Endothelial cell of umbilical vein (primary cell): ENCODE measurements around the gene FOXRED2. TPM values are rescaled to one million over a fixed set of nuclear protein-coding genes. Genes with fewer than 3 reads are reported as not detected.

Source experiments
- BruUV-seq: library from RNA; stranded (reverse); fragments of 400-500 nt; replicated peaks from 2 replicates; lab custom pipeline; 2021; lab: Mats Ljungman, UMichigan
- CTCF ChIA-PET: fragments of 300-600, 350-600 bp; sonication (Branson Sonifier 250); formaldehyde crosslinking; loops from one replicate; lab custom pipeline; 2021; ENCODE audit warnings: antibody characterized with exemption, inconsistent platforms; lab: Charles Lee
- POLR2A ChIA-PET: fragments of 300-600, 350-600 bp; sonication (Branson Sonifier 250); formaldehyde crosslinking; loops from one replicate; lab custom pipeline; 2021; ENCODE audit warnings: antibody characterized with exemption, inconsistent platforms; lab: Charles Lee
- DNase-seq: peaks from one replicate; pipeline ENCODE4 v3.0.0-alpha.2; 2011; ENCODE audit warnings: low read depth, low spot score
- FAIRE-seq: peaks from 2 replicates; lab custom pipeline; 2011; peaks lifted over from hg19 to GRCh38; lab: Jason Lieb, UNC
- H2AFZ ChIP-seq: 2 replicates; pipeline ENCODE4 v1.6.0; 2012; ENCODE audit warnings: low read depth, low read length, control low read depth, inconsistent platforms
- H3K27ac ChIP-seq: 2 replicates; pipeline ENCODE4 v1.5.1; 2011; ENCODE audit warnings: low read depth, mild to moderate bottlenecking, control low read depth, low read length, moderate library complexity; ENCODE audit not compliant: insufficient read depth
- H3K27me3 ChIP-seq, 2 experiments: 2 replicates each; pipeline versions ENCODE4 v1.6.0 to v1.6.1; 2011; ENCODE audit warnings: low read length in 2 of 2, mixed read lengths in 1 of 2; ENCODE audit not compliant: control insufficient read depth in 2 of 2, insufficient read depth in 2 of 2
- H3K36me3 ChIP-seq, 2 experiments: 2 replicates in 1 of 2; 3 replicates in 1 of 2; pipeline ENCODE4 v1.5.1; 2011; ENCODE audit warnings: low read length in 2 of 2, mild to moderate bottlenecking in 1 of 2, moderate library complexity in 1 of 2; ENCODE audit not compliant: control insufficient read depth in 2 of 2, insufficient read depth in 2 of 2; ENCODE audit errors: extremely low read depth in 1 of 2
- H3K4me1 ChIP-seq: 3 replicates; pipeline ENCODE4 v1.5.1; 2011; ENCODE audit warnings: mild to moderate bottlenecking, low read length; ENCODE audit not compliant: control insufficient read depth, insufficient read depth; ENCODE audit errors: extremely low read depth
- H3K4me2 ChIP-seq: 2 replicates; pipeline ENCODE4 v1.6.1; 2011; ENCODE audit warnings: low read length, control low read depth, mixed read lengths; ENCODE audit not compliant: insufficient read depth
- H3K4me3 ChIP-seq, 3 experiments: fragments of 200-600 bp in 1 of 3; sonication (generic), shearing (Covaris generic) in 1 of 3; replicated peaks in 1 of 3; 2 replicates each; pipeline ENCODE4 v1.5.1; 2011 to 2016; ENCODE audit warnings: control low read depth in 3 of 3, low read length in 3 of 3, mild to moderate bottlenecking in 2 of 3, inconsistent platforms in 1 of 3, low read depth in 1 of 3, moderate library complexity in 1 of 3; ENCODE audit not compliant: insufficient read depth in 1 of 3
- H3K79me2 ChIP-seq: 2 replicates; pipeline ENCODE4 v1.6.0; 2012; ENCODE audit warnings: low read length, inconsistent platforms; ENCODE audit not compliant: control insufficient read depth, insufficient read depth
- H3K9ac ChIP-seq: replicated peaks from 2 replicates; pipeline ENCODE3; 2011; ENCODE audit warnings: low read length, control low read depth; ENCODE audit not compliant: insufficient read depth; ENCODE audit errors: extremely low read depth
- H3K9me1 ChIP-seq: replicated peaks from 3 replicates; pipeline ENCODE4 v1.6.0; 2011; ENCODE audit warnings: mild to moderate bottlenecking, low read length; ENCODE audit not compliant: control insufficient read depth, insufficient read depth; ENCODE audit errors: extremely low read depth
- H3K9me3 ChIP-seq: replicated peaks from 2 replicates; pipeline ENCODE4 v1.5.1; 2012; ENCODE audit warnings: low read length, inconsistent platforms; ENCODE audit not compliant: control insufficient read depth, insufficient read depth
- H4K20me1 ChIP-seq: replicated peaks from 2 replicates; pipeline ENCODE3; 2011; ENCODE audit warnings: mild to moderate bottlenecking, low read length; ENCODE audit not compliant: control insufficient read depth, insufficient read depth; ENCODE audit errors: extremely low read depth
- EZH2 ChIP-seq: IDR thresholded peaks from 2 replicates; pipeline ENCODE4 v1.6.1; 2012; ENCODE audit warnings: borderline replicate concordance, low read depth, mild to moderate bottlenecking, moderate library complexity, low read length, inconsistent platforms; ENCODE audit not compliant: severe bottlenecking
- FOS ChIP-seq: IDR thresholded peaks from 2 replicates; pipeline ENCODE4 v1.6.1; 2011; ENCODE audit warnings: mild to moderate bottlenecking, low read length, moderate library complexity, borderline replicate concordance; ENCODE audit not compliant: insufficient read depth
- GATA2 ChIP-seq: IDR thresholded peaks from 2 replicates; pipeline ENCODE4 v1.7.0; 2011; ENCODE audit warnings: low read depth, mild to moderate bottlenecking, moderate library complexity, mixed read lengths, low read length; ENCODE audit not compliant: insufficient read length, insufficient read depth
- JUN ChIP-seq: IDR thresholded peaks from 2 replicates; pipeline ENCODE4 v1.6.1; 2011; ENCODE audit warnings: borderline replicate concordance, low read depth; ENCODE audit not compliant: insufficient read length, insufficient read depth
- MAX ChIP-seq: IDR thresholded peaks from 2 replicates; pipeline ENCODE4 v1.6.1; 2011; ENCODE audit not compliant: insufficient read depth, insufficient read length
- MYC ChIP-seq: IDR thresholded peaks from one replicate; pipeline ENCODE4 v1.6.1; 2011; ENCODE audit warnings: mild to moderate bottlenecking, low read depth, low read length
- POLR2A ChIP-seq: IDR thresholded peaks from 2 replicates; pipeline ENCODE4 v1.6.1; 2012; ENCODE audit warnings: low read depth, mild to moderate bottlenecking, control low read depth, low read length
- POLR2AphosphoS5 ChIP-seq: IDR thresholded peaks from 2 replicates; pipeline ENCODE4 v1.6.1; 2012; ENCODE audit warnings: low read depth, mild to moderate bottlenecking, control low read depth, low read length, moderate library complexity; ENCODE audit not compliant: insufficient read depth
- dilution Hi-C: fragments of 300-500 bp; cut with MboI; formaldehyde crosslinking; loops from one replicate; pipeline ENCODE4 v1.15.0; 2019; ENCODE audit warnings: low sequenced_read_pairs; ENCODE audit not compliant: extremely low pct_ligation_motif_present
- intact Hi-C: fragments of 100-400 bp; cut with micrococcal nuclease; formaldehyde crosslinking; loops from one replicate; pipeline ENCODE4 v1.10.0; 2022
- polyA plus RNA-seq, 4 experiments: library from polyadenylated mRNA; depleted of rRNA in 3 of 4; stranded (reverse) in 3 of 4; unstranded in 1 of 4; fragments of >200 nt; gene quantifications; 2 replicates each; pipeline versions ENCODE4 v1.2.1 to v1.2.3, GENCODE V29; 2011 to 2012; ENCODE audit warnings: missing spikeins in 1 of 4
- total RNA-seq: library from RNA; stranded (reverse); gene quantifications from 2 replicates; pipeline ENCODE4 v1.2.3, GENCODE V29; 2021
- TF ChIP-seq, protein P1 (sequence below), 2 donors: IDR thresholded peaks; 1 replicate in 1 of 2; 2 replicates in 1 of 2; pipeline ENCODE4 v1.5.1; 2011; ENCODE audit warnings: low read length in 2 of 2, mild to moderate bottlenecking in 2 of 2, moderate library complexity in 2 of 2, control low read depth in 1 of 2, inconsistent platforms in 1 of 2, low read depth in 1 of 2; ENCODE audit not compliant: insufficient read depth in 1 of 2; ENCODE audit errors: extremely low read depth in 1 of 2

Gene FOXRED2
- total and polyA plus RNA-seq, 2 donors (not counting 3 experiments of a cell fraction or from before 2014, with no cell fraction given), result 8.4 to 20.4 TPM

- no TSS peak for BruUV-seq
- Histone ChIP-seq H3K79me2 (no peaks in the 10 kb centered on the region), H3K4me1 (peaks cover 6% of the 10 kb centered on the region), H3K27me3 (peaks cover 4 to 7% of the 10 kb centered on the region in 2 experiments), H2AFZ (no peak overlapping the region), H3K4me2 (no peak overlapping the region), H3K9me1 (no peaks in the 10 kb centered on the region), H3K36me3 (no peaks in the 10 kb centered on the region), H4K20me1 (no peaks in the 10 kb centered on the region), H3K9me3 (no peaks in the 10 kb centered on the region), H3K4me3 (no peak overlapping the region), H3K9ac (no peak overlapping the region), H3K27ac (no peak overlapping the region)
- POLR2A ChIA-PET, result no interaction called here
- DNase-seq (no peak), FAIRE-seq (no peak)
- CTCF ChIA-PET, result interaction anchor here (0.8 to 2.8 kb wide), 5 partner anchors 19 to 475 kb away, joined by 3 to 13 read pairs (median 4); no protein-coding TSS in a partner anchor
- no peak for TF ChIP-seq MAX
- no peak for TF ChIP-seq EZH2
- no peak for TF ChIP-seq POLR2AphosphoS5
- no peak for TF ChIP-seq JUN
- intact Hi-C loops (no loop called here), dilution Hi-C loops (no loop called here)
Measured at GRCh38 chr22:36550701-36551495, 44.1 kb upstream of the FOXRED2 start.

DNA sequence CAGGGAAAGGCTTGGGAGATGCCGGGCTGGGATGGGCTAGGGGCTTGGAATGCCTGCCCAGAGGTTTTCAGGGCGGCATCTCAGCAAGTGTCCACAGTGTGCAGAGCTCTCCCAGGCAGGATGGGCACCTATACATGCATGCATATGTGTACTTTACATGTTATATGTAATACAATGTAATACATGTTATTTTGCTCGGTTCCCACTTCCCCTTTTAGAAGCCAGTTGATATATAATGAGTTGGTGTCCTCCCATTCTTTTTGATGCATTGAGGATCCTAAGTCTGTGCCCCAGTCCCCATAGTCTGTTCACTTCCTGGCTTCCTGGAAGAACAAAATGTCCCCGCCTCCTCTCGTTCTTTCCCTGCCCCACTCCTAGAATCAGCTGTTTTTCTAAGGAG, 42.2 kb upstream of the FOXRED2 start:
- Histone ChIP-seq H4K20me1 (no peaks in the 10 kb centered on the region), H3K9me1 (no peaks in the 10 kb centered on the region), H3K4me2 (no peak overlapping the region), H3K9me3 (no peaks in the 10 kb centered on the region), H3K79me2 (no peaks in the 10 kb centered on the region), H3K4me1 (peaks cover 15% of the 10 kb centered on the region), H3K27ac (no peak overlapping the region), H3K27me3 (peaks cover 4 to 5% of the 10 kb centered on the region in 2 experiments), H3K36me3 (no peaks in the 10 kb centered on the region), H3K4me3 (no peak overlapping the region), H2AFZ (no peak overlapping the region), H3K9ac (no peak overlapping the region)
- dilution Hi-C loops (no loop called here), intact Hi-C loops (no loop called here)
- BruUV-seq, result no TSS peak
- CTCF ChIA-PET, result interaction anchor here (0.6 to 6.0 kb wide), 2 partner anchors 261 to 308 kb away, joined by 3 to 116 read pairs; no protein-coding TSS in a partner anchor
- no peak for DNase-seq
- POLR2A ChIA-PET, result no interaction called here
- no peak for FAIRE-seq
- TF ChIP-seq GATA2 (no peak), JUN (no peak), FOS (no peak), POLR2AphosphoS5 (no peak), POLR2A (no peak), EZH2 (no peak), MAX (no peak), MYC (no peak)
- TF ChIP-seq, protein P1, sequence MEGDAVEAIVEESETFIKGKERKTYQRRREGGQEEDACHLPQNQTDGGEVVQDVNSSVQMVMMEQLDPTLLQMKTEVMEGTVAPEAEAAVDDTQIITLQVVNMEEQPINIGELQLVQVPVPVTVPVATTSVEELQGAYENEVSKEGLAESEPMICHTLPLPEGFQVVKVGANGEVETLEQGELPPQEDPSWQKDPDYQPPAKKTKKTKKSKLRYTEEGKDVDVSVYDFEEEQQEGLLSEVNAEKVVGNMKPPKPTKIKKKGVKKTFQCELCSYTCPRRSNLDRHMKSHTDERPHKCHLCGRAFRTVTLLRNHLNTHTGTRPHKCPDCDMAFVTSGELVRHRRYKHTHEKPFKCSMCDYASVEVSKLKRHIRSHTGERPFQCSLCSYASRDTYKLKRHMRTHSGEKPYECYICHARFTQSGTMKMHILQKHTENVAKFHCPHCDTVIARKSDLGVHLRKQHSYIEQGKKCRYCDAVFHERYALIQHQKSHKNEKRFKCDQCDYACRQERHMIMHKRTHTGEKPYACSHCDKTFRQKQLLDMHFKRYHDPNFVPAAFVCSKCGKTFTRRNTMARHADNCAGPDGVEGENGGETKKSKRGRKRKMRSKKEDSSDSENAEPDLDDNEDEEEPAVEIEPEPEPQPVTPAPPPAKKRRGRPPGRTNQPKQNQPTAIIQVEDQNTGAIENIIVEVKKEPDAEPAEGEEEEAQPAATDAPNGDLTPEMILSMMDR (IDR thresholded peaks at IDR 0.05; ENCODE audit: extremely low read depth in 1 of 2, insufficient read depth in 1 of 2, low read depth in 1 of 2, low read length in 2 of 2), result no peak
